KOPT-K1 (cell line): Measurements from ENCODE around the gene OTOP3.
"Not testable (repeated sequence)": the region's sequence is repeated elsewhere in the genome, so short reads cannot be mapped to it uniquely, and the experiment has no call there.

Experiments
- H3K27ac ChIP-seq: fragments of 200-600 bp; sonication (generic); 2 replicates; pipeline ENCODE4 v1.5.1; 2016; ENCODE audit warnings: antibody characterized with exemption, mild to moderate bottlenecking, low read depth, low read length; ENCODE audit not compliant: poor library complexity, severe bottlenecking
- H3K36me3 ChIP-seq: fragments of 200-600 bp; sonication (generic); 2 replicates; pipeline ENCODE4 v1.5.1; 2017; ENCODE audit warnings: antibody characterized with exemption, mild to moderate bottlenecking, low read length, moderate library complexity; ENCODE audit not compliant: insufficient read depth
- H3K9me3 ChIP-seq: fragments of 200-600 bp; sonication (generic); 2 replicates; pipeline ENCODE4 v1.5.1; 2017; ENCODE audit warnings: antibody characterized with exemption, low read length, mild to moderate bottlenecking; ENCODE audit not compliant: insufficient read depth, poor library complexity, severe bottlenecking

OTOP3 gene

GRCh38 chr17:74906214-74906793 is 29.4 kb upstream of the OTOP3 start:
- not testable (repeated sequence) for H3K36me3 ChIP-seq, H3K27ac ChIP-seq, H3K9me3 ChIP-seq

GRCh38 chr17:74907012-74907411 is 28.7 kb upstream of the OTOP3 start:
- Histone ChIP-seq H3K27ac (no peak overlapping the region), H3K36me3 (no peaks in the 10 kb centered on the region), H3K9me3 (no peaks in the 10 kb centered on the region)

- H3K27ac ChIP-seq, H3K9me3 ChIP-seq, H3K36me3 ChIP-seq: not testable (repeated sequence)
Measured at GRCh38 chr17:74909097-74909496, 26.6 kb upstream of the OTOP3 start.

GRCh38 chr17:74911423-74911822 is 24.3 kb upstream of the OTOP3 start:
- not testable (repeated sequence) for H3K36me3 ChIP-seq, H3K27ac ChIP-seq, H3K9me3 ChIP-seq

- Histone ChIP-seq H3K36me3 (no peaks in the 10 kb centered on the region), H3K9me3 (no peaks in the 10 kb centered on the region), H3K27ac (no peak overlapping the region)
Measured at GRCh38 chr17:74916136-74916850, 19.4 kb upstream of the OTOP3 start.

GRCh38 chr17:74916851-74917199 is 18.9 kb upstream of the OTOP3 start:
- no peak overlapping the region for H3K27ac ChIP-seq
- H3K36me3 ChIP-seq, result no peaks in the 10 kb centered on the region

GRCh38 chr17:74917430-74917829 is 18.3 kb upstream of the OTOP3 start:
- Histone ChIP-seq H3K36me3 (no peaks in the 10 kb centered on the region), H3K9me3 (no peaks in the 10 kb centered on the region), H3K27ac (no peak overlapping the region)

More at GRCh38 chr17:74916851-74917199, 18.9 kb upstream of the OTOP3 start:
- no peaks in the 10 kb centered on the region for H3K9me3 ChIP-seq

GRCh38 chr17:74918906-74919305 is 16.8 kb upstream of the OTOP3 start:
- H3K27ac ChIP-seq, result no peak overlapping the region
- H3K9me3 ChIP-seq, result no peaks in the 10 kb centered on the region
- no peaks in the 10 kb centered on the region for H3K36me3 ChIP-seq

- H3K27ac ChIP-seq, result no peak overlapping the region
- no peaks in the 10 kb centered on the region for H3K9me3 ChIP-seq
- no peaks in the 10 kb centered on the region for H3K36me3 ChIP-seq
Measured at GRCh38 chr17:74919440-74920305, 16.0 kb upstream of the OTOP3 start.

GRCh38 chr17:74920306-74920620 is 15.4 kb upstream of the OTOP3 start:
- H3K27ac ChIP-seq, result no peak overlapping the region
- H3K9me3 ChIP-seq, result no peaks in the 10 kb centered on the region
- H3K36me3 ChIP-seq, result no peaks in the 10 kb centered on the region

GRCh38 chr17:74920642-74921025 is 15.1 kb upstream of the OTOP3 start:
- no peaks in the 10 kb centered on the region for H3K9me3 ChIP-seq
- H3K36me3 ChIP-seq, result no peaks in the 10 kb centered on the region
- no peak overlapping the region for H3K27ac ChIP-seq

GRCh38 chr17:74921026-74921681 is 14.5 kb upstream of the OTOP3 start:
- no peaks in the 10 kb centered on the region for H3K36me3 ChIP-seq
- H3K27ac ChIP-seq, result no peak overlapping the region
- H3K9me3 ChIP-seq, result no peaks in the 10 kb centered on the region

GRCh38 chr17:74921769-74922168 is 13.9 kb upstream of the OTOP3 start:
- H3K9me3 ChIP-seq, result no peaks in the 10 kb centered on the region
- no peaks in the 10 kb centered on the region for H3K36me3 ChIP-seq
- no peak overlapping the region for H3K27ac ChIP-seq

- Histone ChIP-seq H3K9me3 (no peaks in the 10 kb centered on the region), H3K36me3 (no peaks in the 10 kb centered on the region), H3K27ac (no peak overlapping the region)
Measured at GRCh38 chr17:74922172-74922571, 13.5 kb upstream of the OTOP3 start.
